ENCODE data around the gene RHEB.
A peak's percentile ranks its signal among the peaks of the same experiment; 100 is the strongest.

The RHEB gene

DNA sequence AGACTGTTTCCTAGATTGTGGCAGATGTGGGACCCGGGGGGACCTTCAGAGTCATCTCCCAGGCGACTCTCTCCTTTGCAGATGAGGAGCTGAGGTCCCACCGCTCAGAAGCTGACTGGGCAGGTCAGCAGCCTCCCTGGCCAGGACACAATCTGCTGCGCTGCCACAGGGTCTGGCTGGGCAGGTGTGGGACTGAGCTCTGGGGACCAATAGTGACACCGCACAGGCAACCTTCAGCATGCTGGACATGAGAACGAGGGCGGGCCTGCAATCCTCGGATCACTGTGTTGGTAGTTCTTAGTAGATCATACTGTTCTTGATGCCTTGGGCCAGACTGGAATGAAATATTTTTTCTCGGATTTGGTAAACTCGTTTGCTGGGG is 59.2 kb downstream of the RHEB start:
- peak; percentile 40; the same call in 2 of the 3 replicates for ATAC-seq
- 0 out of 2 replicates have a peak, but pooled peaks have one; percentile 11 for TF ChIP-seq CSDC2 (CRISPR knock-in tag; IDR thresholded peaks at IDR 0.05)
- TF ChIP-seq ESRRG (CRISPR knock-in tag; IDR thresholded peaks at IDR 0.05): no peak

DNA sequence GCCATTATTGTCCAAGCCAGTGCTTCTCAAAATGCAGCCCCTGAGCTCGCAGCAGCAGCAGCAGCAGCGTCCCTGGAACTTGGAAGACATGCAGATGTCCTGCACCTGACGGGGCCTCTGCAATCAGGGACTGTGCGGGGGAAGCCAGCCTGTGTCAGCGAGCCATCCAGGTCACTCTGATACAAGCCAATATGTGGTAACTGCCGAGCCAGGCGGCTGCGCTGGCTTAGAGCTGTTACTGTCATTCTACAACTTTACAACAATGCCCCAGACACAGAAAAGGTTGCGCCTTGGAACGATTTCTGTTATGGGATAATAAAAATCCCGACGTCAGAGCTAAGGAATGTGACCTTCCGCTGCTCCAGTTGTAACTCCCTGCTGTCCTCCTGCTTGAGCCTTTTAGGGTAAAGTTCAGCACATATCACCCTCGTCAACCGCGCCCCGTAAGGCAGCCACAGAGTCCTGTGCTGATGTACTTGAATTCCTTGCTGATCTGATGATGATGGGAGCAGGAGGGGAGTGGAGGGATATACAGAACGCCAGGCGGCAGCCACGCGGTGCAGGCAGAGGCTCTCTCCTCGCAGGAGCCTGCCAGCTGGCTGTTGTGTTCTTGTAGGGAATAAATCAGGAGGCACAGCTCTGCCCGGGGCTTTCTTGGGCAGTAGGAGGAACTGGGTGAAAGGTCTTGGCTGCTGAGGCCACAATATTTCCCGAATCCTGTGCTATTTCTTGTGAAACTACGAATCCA is 59.8 kb downstream of the RHEB start:
- peak; percentile 84 for TF ChIP-seq CSDC2 (CRISPR knock-in tag; IDR thresholded peaks at IDR 0.05)
- TF ChIP-seq, protein P1, sequence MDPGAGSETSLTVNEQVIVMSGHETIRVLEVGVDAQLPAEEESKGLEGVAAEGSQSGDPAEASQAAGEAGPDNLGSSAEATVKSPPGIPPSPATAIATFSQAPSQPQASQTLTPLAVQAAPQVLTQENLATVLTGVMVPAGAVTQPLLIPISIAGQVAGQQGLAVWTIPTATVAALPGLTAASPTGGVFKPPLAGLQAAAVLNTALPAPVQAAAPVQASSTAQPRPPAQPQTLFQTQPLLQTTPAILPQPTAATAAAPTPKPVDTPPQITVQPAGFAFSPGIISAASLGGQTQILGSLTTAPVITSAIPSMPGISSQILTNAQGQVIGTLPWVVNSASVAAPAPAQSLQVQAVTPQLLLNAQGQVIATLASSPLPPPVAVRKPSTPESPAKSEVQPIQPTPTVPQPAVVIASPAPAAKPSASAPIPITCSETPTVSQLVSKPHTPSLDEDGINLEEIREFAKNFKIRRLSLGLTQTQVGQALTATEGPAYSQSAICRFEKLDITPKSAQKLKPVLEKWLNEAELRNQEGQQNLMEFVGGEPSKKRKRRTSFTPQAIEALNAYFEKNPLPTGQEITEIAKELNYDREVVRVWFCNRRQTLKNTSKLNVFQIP (CRISPR knock-in tag; IDR thresholded peaks at IDR 0.05; ENCODE audit: borderline replicate concordance, low read depth): no peak
- TF ChIP-seq ZNF70 (CRISPR knock-in tag; IDR thresholded peaks at IDR 0.05): 0 out of 2 replicates have a peak, but pooled peaks have one; percentile 4
- peak; percentile 47 for TF ChIP-seq ISL1 (CRISPR knock-in tag; IDR thresholded peaks at IDR 0.05)
- peak; percentile 77 for TF ChIP-seq SNAI2 (CRISPR knock-in tag; IDR thresholded peaks at IDR 0.05)
- TF ChIP-seq OSR1 (CRISPR knock-in tag; IDR thresholded peaks at IDR 0.05): no peak
- TF ChIP-seq, protein P2, sequence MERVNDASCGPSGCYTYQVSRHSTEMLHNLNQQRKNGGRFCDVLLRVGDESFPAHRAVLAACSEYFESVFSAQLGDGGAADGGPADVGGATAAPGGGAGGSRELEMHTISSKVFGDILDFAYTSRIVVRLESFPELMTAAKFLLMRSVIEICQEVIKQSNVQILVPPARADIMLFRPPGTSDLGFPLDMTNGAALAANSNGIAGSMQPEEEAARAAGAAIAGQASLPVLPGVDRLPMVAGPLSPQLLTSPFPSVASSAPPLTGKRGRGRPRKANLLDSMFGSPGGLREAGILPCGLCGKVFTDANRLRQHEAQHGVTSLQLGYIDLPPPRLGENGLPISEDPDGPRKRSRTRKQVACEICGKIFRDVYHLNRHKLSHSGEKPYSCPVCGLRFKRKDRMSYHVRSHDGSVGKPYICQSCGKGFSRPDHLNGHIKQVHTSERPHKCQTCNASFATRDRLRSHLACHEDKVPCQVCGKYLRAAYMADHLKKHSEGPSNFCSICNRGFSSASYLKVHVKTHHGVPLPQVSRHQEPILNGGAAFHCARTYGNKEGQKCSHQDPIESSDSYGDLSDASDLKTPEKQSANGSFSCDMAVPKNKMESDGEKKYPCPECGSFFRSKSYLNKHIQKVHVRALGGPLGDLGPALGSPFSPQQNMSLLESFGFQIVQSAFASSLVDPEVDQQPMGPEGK (CRISPR knock-in tag; IDR thresholded peaks at IDR 0.05; ENCODE audit: borderline replicate concordance): no peak; the same call in 1 of the 2 replicates
- TF ChIP-seq BACH2 (CRISPR knock-in tag; IDR thresholded peaks at IDR 0.05; ENCODE audit: borderline replicate concordance): no peak
- no peak for TF ChIP-seq ZC3H10 (CRISPR knock-in tag; IDR thresholded peaks at IDR 0.05)
- TF ChIP-seq, protein P3, sequence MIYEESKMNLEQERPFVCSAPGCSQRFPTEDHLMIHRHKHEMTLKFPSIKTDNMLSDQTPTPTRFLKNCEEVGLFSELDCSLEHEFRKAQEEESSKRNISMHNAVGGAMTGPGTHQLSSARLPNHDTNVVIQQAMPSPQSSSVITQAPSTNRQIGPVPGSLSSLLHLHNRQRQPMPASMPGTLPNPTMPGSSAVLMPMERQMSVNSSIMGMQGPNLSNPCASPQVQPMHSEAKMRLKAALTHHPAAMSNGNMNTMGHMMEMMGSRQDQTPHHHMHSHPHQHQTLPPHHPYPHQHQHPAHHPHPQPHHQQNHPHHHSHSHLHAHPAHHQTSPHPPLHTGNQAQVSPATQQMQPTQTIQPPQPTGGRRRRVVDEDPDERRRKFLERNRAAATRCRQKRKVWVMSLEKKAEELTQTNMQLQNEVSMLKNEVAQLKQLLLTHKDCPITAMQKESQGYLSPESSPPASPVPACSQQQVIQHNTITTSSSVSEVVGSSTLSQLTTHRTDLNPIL (CRISPR knock-in tag; IDR thresholded peaks at IDR 0.05; ENCODE audit: low read depth): peak; percentile 68; the same call in 1 of the 2 replicates
- TF ChIP-seq RARB (CRISPR knock-in tag; IDR thresholded peaks at IDR 0.05): no peak; the same call in 1 of the 2 replicates
- no peak for TF ChIP-seq PPARA (CRISPR knock-in tag; IDR thresholded peaks at IDR 0.05; ENCODE audit: borderline replicate concordance)
- peak; percentile 79; the same call in 1 of the 2 replicates for TF ChIP-seq ESRRG (CRISPR knock-in tag; IDR thresholded peaks at IDR 0.05)
- 0 out of 2 replicates have a peak, but pooled peaks have one; percentile 4 for TF ChIP-seq ZNF565 (CRISPR knock-in tag; conservative IDR thresholded peaks at IDR 0.05; ENCODE audit: low read depth)
- 0 out of 2 replicates have a peak, but pooled peaks have one; percentile 27 for TF ChIP-seq TCF4 (CRISPR knock-in tag; IDR thresholded peaks at IDR 0.05; ENCODE audit: borderline replicate concordance)
- no peak for TF ChIP-seq TOX (CRISPR knock-in tag; IDR thresholded peaks at IDR 0.05; ENCODE audit: borderline replicate concordance)
- no peak for TF ChIP-seq GLIS3 (CRISPR knock-in tag; IDR thresholded peaks at IDR 0.05)
- peak; percentile 78; the same call in 1 of the 2 replicates for TF ChIP-seq ZFP3 (CRISPR knock-in tag; IDR thresholded peaks at IDR 0.05)
- TF ChIP-seq, protein P4, sequence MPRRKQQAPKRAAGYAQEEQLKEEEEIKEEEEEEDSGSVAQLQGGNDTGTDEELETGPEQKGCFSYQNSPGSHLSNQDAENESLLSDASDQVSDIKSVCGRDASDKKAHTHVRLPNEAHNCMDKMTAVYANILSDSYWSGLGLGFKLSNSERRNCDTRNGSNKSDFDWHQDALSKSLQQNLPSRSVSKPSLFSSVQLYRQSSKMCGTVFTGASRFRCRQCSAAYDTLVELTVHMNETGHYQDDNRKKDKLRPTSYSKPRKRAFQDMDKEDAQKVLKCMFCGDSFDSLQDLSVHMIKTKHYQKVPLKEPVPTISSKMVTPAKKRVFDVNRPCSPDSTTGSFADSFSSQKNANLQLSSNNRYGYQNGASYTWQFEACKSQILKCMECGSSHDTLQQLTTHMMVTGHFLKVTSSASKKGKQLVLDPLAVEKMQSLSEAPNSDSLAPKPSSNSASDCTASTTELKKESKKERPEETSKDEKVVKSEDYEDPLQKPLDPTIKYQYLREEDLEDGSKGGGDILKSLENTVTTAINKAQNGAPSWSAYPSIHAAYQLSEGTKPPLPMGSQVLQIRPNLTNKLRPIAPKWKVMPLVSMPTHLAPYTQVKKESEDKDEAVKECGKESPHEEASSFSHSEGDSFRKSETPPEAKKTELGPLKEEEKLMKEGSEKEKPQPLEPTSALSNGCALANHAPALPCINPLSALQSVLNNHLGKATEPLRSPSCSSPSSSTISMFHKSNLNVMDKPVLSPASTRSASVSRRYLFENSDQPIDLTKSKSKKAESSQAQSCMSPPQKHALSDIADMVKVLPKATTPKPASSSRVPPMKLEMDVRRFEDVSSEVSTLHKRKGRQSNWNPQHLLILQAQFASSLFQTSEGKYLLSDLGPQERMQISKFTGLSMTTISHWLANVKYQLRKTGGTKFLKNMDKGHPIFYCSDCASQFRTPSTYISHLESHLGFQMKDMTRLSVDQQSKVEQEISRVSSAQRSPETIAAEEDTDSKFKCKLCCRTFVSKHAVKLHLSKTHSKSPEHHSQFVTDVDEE (CRISPR knock-in tag; IDR thresholded peaks at IDR 0.05): 0 out of 2 replicates have a peak, but pooled peaks have one; percentile 11
- peak; percentile 32; the same call in 1 of the 2 replicates for TF ChIP-seq ZNF8 (CRISPR knock-in tag; IDR thresholded peaks at IDR 0.05)
- ATAC-seq: peak; percentile 91

DNA sequence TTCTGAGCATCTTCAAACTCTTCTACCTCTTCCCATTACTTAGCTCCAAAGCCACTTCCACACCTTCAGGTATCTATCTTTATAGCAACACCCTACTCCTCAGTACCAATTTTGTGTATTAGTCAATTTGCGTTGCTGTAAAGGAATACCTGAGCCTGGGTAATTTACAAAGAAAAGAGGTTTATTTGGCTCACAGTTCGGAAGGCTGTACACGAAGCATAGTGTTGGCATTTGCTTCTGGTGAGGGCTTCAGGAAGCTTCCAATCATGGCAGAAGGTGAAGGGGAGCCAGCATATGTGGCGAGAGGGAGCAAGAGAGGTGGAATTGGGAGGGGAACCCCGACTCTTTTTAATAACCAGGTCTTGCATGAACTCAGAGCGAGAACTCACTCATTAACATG is 62.2 kb downstream of the RHEB start:
- no peak for ATAC-seq
- TF ChIP-seq ZNF70 (CRISPR knock-in tag; IDR thresholded peaks at IDR 0.05) (no peak), ZFP30 (CRISPR knock-in tag; IDR thresholded peaks at IDR 0.05) (no peak), ISL1 (CRISPR knock-in tag; IDR thresholded peaks at IDR 0.05) (no peak), OSR1 (CRISPR knock-in tag; IDR thresholded peaks at IDR 0.05) (no peak), BACH2 (CRISPR knock-in tag; IDR thresholded peaks at IDR 0.05; ENCODE audit: borderline replicate concordance) (no peak), ZNF565 (CRISPR knock-in tag; conservative IDR thresholded peaks at IDR 0.05; ENCODE audit: low read depth) (no peak), TCF4 (CRISPR knock-in tag; IDR thresholded peaks at IDR 0.05; ENCODE audit: borderline replicate concordance) (no peak), PPARA (CRISPR knock-in tag; IDR thresholded peaks at IDR 0.05; ENCODE audit: borderline replicate concordance) (no peak), ZC3H10 (CRISPR knock-in tag; IDR thresholded peaks at IDR 0.05) (no peak)
- TF ChIP-seq, protein P4 (CRISPR knock-in tag; IDR thresholded peaks at IDR 0.05): no peak
- TF ChIP-seq, protein P2 (CRISPR knock-in tag; IDR thresholded peaks at IDR 0.05; ENCODE audit: borderline replicate concordance): no peak
- TF ChIP-seq, protein P1 (CRISPR knock-in tag; IDR thresholded peaks at IDR 0.05; ENCODE audit: borderline replicate concordance, low read depth): no peak
